CD4-positive, alpha-beta T cell treated with Interleukin-10 for 1 hour (primary cell): ENCODE results near the gene ACTR2.
"Not testable (repeated sequence)": the region's sequence is repeated elsewhere in the genome, so short reads cannot be mapped to it uniquely, and the experiment has no call there.

ENCODE experiments used
- DNase-seq: peaks from one replicate; pipeline ENCODE4 v3.0.0-alpha.2; 2020

ACTR2 gene

GRCh38 chr2:65227456-65228262 lies at the start of gene ACTR2:
Gene ACTR2 (plus strand): TSS chr2:65227831. CDS start chr2:65227910, 79 bp downstream.
- DNase-seq, result peak; percentile 94

- no peak for DNase-seq
Measured at GRCh38 chr2:65182570-65182969, 45.1 kb upstream of the ACTR2 start.

GRCh38 chr2:65183406-65183805 lies 44.2 kb upstream of the ACTR2 start:
- not testable (repeated sequence) for DNase-seq

DNA sequence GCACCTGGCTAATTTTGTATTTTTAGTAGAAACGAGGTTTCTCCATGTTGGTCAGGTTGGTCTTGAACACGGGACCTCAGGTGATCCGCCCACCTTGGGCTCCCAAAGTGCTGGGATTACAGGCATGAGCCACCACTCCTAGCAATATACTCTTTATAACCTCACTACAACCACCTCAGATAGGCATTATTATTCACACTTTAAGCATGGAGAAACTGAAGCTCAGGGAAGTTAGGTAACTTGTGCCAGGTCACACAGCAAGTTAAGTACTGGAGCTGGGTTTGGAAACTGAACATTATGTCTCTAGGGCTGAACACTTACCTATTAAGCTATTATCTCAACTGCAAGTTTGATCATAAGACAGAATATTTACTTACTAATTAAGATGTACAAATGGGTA lies 42.6 kb upstream of the ACTR2 start:
- no peak for DNase-seq

GRCh38 chr2:65186093-65186868 lies 41.4 kb upstream of the ACTR2 start:
- no peak for DNase-seq

DNA sequence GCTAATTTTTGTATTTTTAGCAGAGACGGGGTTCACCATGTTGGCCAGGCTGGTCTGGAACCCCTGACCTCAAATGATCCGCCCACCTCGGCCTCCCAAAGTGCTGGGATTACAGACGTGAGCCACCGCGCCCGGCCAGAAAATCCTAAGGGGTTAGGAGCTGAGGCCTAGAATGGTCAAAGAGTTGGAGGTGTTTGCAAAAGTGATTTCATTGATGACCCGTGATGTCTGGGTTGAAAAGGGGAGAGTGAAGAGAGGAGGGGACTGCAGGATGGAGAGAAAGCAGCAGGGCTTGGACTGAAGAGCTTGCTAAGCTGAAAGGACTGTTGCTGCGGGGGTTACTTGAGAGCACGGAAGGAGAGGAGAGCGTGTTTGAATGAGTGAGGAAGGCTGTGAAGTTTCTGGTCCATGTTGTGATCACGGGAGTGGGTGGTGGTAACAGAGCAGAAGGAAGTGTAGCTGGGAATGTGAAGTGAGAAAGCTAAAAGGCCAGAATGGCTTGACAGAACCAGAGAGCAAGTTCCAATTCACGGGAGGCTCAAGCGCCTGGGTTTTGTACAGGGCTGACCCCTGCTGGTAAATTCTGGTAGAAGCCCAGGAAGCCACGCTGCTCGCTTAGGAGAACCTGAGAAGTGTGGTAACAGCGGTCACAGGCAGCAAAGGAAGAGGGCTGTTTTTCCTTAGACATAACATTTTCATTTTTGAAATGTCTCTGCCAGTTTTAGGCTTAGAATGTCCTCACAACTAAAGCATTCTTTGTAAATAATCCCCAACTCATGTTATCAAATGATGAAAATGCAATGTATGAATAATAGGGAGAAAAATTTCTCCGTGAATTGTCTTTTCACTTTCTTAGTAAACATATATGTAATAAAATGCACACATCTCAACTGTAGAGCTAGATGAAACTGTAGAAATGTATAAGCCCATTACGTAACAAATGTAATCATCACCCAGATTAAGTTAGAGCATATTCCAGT lies 40.5 kb upstream of the ACTR2 start:
- peak; percentile 67 for DNase-seq

- DNase-seq, result no peak
Measured at GRCh38 chr2:65193446-65193845, 34.2 kb upstream of the ACTR2 start.

DNA sequence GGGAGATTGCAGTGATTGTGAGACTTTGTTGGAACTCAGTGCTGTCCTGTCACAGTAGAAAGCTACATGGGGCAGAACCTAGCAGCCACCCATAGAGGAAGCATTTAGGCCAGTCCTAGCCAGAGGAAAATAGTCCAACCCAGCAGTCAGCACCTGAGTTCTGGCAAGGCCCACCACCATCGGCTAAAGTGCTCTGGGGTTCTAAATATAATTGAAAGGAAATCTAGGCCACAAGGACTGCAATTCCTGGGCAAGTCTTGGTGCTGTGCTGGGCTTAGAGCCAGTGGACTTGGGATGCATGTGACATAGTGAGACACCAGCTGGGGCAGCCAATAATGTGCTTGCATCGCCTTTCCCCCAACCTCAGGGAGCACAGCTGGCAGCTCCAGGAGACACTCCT lies 28.9 kb upstream of the ACTR2 start:
- DNase-seq, result no peak

DNA sequence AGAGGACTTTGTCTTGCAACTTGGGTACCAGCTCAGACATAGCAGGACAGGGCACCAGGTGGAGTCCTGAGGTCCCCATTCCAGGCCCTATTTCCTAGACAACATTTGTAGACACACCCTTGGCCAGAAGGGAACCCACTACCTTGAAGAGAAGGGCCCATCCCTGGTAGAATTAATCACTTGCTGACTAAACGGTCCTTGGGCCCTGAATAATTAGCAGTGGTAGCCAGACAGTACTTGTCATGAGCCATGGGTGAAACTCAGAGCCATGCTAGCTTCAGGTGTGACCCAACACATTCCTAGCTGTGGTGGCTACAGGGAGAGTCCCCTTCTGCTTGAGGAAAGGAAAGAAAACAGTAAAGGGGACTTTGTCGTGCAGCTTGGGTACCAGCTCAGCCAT lies 28.5 kb upstream of the ACTR2 start:
- no peak for DNase-seq

- DNase-seq, result no peak
Measured at GRCh38 chr2:65199891-65200290, 27.7 kb upstream of the ACTR2 start.

DNA sequence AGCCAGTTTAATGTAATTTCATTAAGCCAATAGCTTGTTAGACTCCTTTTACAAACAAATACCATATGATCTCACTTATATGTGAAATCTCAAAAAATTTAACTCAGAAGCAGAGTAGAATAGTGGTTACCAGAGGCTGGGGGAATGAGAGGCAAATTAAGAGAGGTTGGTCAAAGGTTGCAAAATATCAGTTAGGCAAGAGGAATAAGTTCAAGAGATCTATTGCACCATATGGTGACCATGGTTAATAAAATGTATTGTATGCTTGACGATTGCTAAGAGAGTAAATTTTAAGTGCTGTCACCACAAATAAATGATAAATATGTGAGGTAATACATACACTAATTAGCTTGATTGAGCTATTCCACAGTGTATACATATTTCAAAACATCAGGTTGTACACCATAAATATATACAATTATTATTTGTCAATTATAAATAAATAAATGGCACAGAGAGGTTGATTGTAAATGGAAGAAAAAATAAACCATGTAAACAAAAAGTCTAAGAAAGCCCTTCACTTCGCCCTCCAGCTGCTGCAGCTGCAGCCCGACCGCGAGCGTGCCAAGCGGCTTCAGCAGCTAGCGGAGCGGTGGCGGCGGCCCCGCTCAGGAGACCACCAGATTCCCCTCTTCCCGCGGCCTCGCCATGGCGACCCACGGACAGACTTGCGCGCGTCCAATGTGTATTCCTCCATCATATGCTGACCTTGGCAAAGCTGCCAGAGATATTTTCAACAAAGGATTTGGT lies 23.0 kb upstream of the ACTR2 start:
- DNase-seq, result peak; percentile 30

- no peak for DNase-seq
Measured at GRCh38 chr2:65212115-65212514, 15.5 kb upstream of the ACTR2 start.

DNA sequence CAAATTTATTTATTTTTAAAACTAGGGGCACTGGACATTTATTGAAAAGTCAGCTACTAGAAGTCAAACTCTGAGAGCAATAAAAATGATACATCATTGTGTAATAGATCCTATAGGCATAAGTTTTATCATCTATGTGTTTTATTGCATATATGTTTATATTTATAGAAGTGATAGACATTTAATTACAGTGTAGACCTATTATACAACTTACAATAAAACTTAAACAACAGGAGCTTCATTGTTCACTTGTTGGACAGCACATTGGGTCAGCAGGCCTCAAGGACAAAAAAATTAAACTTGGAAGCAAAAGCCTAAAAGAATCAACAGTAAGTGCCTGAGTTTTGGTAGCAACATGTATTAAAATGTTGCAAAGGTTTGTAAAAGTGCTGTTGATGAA lies 15.0 kb upstream of the ACTR2 start:
- DNase-seq, result no peak

DNA sequence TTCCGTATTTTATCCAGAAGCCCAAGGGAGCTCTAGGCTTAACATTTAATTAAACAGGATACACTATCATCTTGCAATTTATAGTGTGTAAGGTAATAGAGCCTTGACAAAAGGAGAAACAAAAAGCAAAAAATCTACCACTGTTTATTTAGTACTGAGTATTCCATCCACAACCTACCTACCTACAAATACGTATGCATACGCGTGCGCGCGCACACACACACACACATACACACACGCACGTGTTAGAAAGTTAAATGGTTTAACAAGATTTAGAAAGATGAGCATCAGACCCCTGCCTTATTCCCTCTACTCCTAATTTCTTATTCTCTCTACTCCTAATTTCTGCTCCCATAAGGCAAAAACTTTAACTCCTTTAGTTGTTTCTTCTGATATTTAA lies 14.6 kb upstream of the ACTR2 start:
- DNase-seq, result no peak

DNA sequence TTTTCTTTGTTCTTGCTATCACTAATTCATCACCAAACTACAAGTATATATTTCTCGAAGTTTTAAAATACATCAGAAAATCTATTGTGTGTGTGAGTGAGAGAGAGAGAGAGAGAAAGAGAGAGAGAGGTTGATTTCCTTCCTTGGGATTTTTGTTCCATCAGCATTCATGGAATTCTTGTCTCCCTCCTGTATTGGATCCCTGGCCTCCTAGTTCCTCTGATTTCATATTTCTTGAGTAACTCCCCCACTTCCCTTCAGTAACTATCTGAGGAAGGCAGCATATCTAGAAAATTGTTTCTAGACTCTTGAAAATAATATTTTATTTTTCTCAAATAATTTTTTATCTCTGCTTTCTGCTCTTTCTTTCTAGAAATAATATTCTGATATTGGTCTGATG lies 13.3 kb upstream of the ACTR2 start:
- DNase-seq, result no peak

DNA sequence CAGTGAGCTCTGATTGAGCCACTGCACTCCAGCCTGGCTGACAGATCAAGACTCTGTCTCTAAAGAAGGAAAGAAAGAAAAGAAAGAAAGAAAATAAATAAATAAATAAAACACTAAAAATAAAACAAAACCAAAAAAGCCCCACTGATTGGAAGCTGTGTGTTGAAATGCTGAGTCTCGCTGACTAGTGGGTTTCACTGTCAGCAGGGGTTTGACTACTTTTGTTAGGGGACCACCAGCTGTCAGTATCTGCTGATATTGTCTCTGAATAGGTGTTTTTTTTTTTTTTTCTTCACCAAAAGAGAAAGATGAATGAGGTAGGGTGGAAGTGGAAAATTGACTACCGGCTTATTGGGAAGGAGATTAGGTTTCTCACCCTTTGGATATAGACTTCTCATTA lies 12.8 kb upstream of the ACTR2 start:
- DNase-seq, result no peak

GRCh38 chr2:65215946-65216345 lies 11.7 kb upstream of the ACTR2 start:
- no peak for DNase-seq

GRCh38 chr2:65220432-65221131 lies 7.0 kb upstream of the ACTR2 start:
- DNase-seq, result no peak

GRCh38 chr2:65221275-65221674 lies 6.4 kb upstream of the ACTR2 start:
- DNase-seq, result not testable (repeated sequence)

DNA sequence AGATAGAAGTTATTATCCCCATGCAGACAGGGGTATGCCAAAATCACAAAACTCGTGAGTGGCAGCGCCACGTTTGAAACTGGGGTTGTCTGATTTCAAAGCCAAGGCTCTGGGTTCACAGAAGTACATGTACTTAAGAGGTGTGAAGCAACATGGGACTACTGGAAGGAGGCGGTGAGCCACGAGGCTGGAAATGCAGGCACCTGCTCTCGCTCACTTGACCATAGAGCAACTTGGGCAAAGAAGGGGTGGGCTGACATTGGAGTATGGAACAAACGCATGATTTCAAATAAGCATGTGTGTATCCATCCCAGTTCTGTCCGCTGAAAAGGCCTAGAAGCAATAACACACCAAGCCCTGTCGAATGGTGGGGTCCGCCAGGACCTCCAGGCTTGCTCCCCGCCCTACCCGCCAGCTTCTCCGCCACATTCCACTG lies 593 bp upstream of the ACTR2 start:
- DNase-seq, result no peak

DNA sequence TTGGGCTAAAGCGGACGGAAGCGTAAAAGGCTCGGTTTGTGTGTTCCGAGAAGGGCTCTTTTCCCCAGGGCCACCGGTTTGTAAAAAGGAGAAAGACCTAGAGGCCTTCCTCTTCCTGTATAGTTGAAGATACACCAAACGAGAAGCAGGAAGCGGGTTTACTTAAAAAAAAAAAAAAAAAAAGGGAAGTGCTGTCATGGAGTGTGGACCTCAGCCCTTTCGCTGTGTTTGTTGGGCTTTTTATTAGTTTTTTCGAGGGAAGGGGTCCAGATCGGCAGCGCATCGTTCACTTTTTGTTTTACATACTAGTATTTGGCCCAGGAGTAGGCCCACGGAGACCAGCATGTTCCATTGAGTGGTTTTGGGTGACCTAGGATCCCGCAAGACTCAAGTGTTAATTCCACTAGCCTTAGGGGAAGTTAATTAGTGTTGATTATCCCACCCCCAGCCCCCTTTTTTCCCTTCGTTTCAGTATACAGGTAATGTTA lies 676 bp downstream of the ACTR2 start:
- peak; percentile 61 for DNase-seq
